ENCODE measurements around the gene CTDSP2.

GRCh38 chr12:57782243-57782607 lies 64.3 kb downstream of the CTDSP2 start:
- TF ChIP-seq, protein P1, sequence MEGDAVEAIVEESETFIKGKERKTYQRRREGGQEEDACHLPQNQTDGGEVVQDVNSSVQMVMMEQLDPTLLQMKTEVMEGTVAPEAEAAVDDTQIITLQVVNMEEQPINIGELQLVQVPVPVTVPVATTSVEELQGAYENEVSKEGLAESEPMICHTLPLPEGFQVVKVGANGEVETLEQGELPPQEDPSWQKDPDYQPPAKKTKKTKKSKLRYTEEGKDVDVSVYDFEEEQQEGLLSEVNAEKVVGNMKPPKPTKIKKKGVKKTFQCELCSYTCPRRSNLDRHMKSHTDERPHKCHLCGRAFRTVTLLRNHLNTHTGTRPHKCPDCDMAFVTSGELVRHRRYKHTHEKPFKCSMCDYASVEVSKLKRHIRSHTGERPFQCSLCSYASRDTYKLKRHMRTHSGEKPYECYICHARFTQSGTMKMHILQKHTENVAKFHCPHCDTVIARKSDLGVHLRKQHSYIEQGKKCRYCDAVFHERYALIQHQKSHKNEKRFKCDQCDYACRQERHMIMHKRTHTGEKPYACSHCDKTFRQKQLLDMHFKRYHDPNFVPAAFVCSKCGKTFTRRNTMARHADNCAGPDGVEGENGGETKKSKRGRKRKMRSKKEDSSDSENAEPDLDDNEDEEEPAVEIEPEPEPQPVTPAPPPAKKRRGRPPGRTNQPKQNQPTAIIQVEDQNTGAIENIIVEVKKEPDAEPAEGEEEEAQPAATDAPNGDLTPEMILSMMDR (IDR thresholded peaks at IDR 0.05) = no peak
- TF ChIP-seq POLR2A (IDR thresholded peaks at IDR 0.05) = no peak
